D721Med (cell line): ENCODE results near the gene FFAR2.
"Not testable (repeated sequence)": the region's sequence is repeated elsewhere in the genome, so short reads cannot be mapped to it uniquely, and the experiment has no call there.

ENCODE experiments used
- DNase-seq: peaks from one replicate; pipeline ENCODE4 v3.0.0; 2011; ENCODE audit warnings: low spot score; ENCODE audit not compliant: insufficient read length
- FAIRE-seq: peaks from 2 replicates; lab custom pipeline; 2011; peaks lifted over from hg19 to GRCh38; lab: Jason Lieb, UNC
- TF ChIP-seq, protein P1 (sequence below): IDR thresholded peaks from 2 replicates; pipeline ENCODE4 v1.5.1; 2012; ENCODE audit warnings: mild to moderate bottlenecking, control low read depth; ENCODE audit not compliant: insufficient read depth; ENCODE audit errors: missing control alignments

FFAR2 gene

DNA sequence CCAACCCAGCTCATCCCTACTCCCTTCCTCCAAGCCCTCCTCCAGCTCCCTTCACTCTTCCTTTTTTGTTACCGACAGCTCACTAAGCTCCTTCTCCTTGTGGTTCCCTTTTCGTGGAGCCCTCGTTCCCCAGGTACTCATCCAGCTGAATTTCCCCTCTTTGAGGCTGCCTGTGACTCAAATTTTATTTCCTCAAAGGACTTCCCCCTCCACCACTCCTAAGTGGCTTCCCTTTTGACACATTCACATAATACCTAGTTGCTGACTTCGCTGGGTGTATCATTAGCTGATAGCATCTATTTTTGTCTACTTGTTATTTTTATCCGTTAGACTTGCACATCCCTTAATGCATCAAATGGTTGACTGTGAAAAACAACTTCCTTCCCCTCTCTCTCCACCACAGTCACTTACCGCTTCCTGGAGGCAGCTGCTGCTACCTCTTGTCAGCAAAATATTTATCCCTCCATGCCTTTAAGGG lies 14.5 kb downstream of the FFAR2 start:
- FAIRE-seq (no peak), DNase-seq (no peak)
- TF ChIP-seq, protein P1, sequence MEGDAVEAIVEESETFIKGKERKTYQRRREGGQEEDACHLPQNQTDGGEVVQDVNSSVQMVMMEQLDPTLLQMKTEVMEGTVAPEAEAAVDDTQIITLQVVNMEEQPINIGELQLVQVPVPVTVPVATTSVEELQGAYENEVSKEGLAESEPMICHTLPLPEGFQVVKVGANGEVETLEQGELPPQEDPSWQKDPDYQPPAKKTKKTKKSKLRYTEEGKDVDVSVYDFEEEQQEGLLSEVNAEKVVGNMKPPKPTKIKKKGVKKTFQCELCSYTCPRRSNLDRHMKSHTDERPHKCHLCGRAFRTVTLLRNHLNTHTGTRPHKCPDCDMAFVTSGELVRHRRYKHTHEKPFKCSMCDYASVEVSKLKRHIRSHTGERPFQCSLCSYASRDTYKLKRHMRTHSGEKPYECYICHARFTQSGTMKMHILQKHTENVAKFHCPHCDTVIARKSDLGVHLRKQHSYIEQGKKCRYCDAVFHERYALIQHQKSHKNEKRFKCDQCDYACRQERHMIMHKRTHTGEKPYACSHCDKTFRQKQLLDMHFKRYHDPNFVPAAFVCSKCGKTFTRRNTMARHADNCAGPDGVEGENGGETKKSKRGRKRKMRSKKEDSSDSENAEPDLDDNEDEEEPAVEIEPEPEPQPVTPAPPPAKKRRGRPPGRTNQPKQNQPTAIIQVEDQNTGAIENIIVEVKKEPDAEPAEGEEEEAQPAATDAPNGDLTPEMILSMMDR: no peak

DNA sequence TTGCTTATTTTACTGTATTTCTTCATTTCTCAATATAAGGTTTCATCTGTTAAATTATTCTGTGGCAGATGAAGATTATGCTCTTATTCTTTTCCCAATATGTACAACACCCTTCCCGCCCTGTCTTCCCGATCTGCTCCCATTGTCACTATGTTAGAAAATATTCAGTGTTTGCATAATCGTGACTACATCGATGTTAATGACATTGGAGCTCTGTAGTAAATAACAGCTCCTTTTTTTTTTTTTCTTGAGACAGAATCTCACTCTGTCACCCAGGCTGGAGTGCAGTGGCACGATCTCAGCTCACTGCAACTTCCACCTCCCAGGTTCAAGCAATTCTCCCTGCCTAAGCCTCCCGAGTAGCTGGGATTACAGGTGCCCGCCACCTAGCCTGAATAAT lies 14.9 kb downstream of the FFAR2 start:
- DNase-seq, FAIRE-seq: not testable (repeated sequence)

DNA sequence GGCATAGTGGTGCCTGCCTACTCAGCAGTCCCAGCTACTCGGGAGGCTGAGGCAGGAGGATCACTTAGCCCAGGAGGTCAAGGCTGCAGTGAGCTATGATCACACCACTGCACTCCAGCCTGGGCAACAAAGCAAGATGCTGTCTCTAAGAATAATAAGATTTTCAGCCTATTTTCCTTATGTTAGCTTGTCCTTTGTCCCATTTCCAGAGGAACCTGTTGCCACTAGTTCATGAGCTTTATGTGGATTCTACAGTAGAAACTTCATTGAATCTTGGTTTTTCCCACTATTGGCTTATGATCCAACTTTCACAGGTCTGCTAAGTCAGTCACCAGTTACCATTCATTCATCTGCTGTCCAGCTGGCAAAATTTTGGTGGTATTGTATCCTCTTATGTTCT lies 18.2 kb downstream of the FFAR2 start:
- FAIRE-seq (no peak), DNase-seq (no peak)
- TF ChIP-seq, protein P1: no peak

DNA sequence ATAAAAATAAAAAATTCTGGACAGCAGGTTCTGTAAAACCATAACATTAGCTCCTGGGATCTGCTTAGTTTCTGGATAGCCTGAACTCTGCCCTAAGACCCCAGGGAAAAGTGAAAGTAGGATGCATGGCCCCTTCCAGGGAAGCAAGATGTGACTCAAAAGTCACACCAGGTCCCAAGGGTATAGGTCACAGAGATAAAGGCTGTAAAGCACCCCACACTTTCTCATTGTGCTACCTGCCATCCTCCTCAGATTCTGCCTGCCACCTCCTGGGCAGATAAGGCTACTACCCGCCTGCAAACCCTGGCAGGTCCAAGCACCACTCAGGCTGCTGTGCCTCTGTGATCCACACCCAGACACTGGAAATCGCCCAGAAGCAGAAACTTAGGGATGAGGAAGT lies 20.6 kb downstream of the FFAR2 start:
- no peak for FAIRE-seq
- TF ChIP-seq, protein P1: peak; percentile 47
- DNase-seq: no peak

DNA sequence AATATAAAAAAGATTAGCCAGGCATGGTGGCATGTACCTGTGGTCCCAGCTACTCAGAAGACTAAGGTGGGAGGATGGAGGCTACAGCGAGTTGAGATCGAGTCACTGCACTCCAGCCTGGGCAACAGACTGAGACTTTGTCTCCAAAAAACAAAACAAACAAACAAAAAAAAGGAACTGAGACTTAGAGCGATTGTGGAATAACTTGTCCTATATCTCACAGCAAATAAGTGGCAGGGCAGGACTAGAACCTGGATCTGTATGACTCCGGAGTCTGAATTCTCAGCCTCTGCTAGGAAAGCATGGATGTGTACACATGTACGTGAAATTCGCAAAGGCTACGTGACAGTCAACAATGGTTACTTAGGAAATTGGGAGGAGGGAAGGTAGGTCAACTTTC lies 22.1 kb downstream of the FFAR2 start:
- DNase-seq (no peak), FAIRE-seq (no peak)
- TF ChIP-seq, protein P1: no peak

DNA sequence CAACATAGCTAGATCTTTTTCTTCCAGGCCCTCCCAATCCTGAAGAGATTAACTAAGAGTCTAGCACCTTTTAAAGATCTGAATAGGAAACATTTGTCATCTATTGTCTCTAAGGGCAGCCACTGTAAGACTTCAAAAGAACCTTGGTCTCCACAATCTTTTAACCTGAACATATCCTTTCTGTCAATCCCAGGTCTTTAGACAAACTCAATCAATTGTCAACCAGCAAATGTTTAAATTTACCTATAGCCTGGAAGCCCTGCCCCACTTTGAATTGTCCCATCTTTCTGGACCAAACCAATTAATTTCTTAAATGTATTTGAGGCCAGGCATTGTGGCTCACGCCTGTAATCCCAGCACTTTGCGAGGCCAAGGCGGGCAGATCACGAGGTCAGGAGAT lies 23.0 kb downstream of the FFAR2 start:
- FAIRE-seq, DNase-seq: not testable (repeated sequence)

DNA sequence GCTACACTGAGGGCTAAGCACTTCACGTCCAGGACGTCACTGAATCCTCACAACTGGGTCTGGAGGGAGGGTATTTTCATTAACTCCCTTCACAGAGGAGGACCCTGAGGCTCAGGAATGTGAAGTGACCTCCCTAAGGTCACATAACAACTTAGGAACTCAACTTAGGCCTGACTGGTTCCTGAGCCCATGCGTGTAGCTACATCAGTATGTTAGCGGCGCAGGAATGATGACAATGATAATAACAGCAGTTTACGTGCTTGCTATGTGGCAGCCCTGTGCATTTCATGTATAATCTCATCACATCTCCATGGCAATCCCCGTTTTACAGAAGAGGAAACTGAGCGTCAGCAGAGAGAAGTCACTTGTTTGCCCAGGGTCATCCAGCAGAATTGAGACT lies 23.9 kb downstream of the FFAR2 start:
- DNase-seq: no peak
- TF ChIP-seq, protein P1: no peak
- FAIRE-seq: no peak

DNA sequence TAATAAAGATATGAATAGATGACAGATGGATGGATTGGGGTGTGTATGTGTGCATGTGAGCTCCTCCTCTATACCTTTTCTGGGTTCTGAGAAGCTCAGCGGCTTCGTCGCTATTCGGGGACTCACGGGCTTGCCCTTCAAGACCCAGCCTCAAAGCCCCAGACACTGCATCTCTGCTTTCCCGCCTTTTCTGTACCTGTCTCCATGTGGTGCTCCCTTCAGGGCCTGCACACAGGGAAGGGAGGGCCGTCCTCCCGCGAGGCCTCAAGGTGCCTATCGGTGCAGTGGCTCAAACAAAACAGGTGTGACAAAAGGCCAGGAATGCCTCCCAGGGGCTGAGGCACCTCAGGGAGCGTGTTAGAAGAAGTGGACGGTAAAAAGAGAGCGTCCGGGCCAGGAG lies 26.0 kb downstream of the FFAR2 start:
- TF ChIP-seq, protein P1: no peak
- FAIRE-seq: no peak
- DNase-seq: no peak

DNA sequence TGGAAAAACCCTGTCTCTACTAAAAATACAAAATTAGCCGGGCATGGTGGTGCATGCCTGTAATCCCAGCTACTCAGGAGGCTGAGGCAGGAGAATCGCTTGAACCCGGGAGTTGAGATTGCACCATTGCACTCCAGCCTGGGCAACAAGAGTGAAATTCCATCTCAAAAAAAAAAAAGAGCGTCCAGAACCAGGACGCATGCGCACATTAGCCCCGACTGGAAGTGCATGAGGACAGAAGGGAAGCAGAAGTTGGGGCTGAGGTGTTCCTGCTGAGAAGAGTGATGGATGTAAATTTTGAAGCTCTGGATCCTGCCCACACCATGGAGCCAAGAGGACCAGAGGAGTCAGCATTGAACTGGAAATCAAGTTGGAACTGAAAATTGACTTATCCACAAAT lies 26.5 kb downstream of the FFAR2 start:
- FAIRE-seq, DNase-seq: not testable (repeated sequence)
